Urothelium cell line (cell line): ENCODE measurements around the gene STARD5.

Source experiments
- DNase-seq: peaks from one replicate; pipeline ENCODE4 v3.0.0; 2011; ENCODE audit warnings: low spot score, mixed read lengths
- FAIRE-seq: peaks from 2 replicates; lab custom pipeline; 2011; peaks lifted over from hg19 to GRCh38; lab: Jason Lieb, UNC

STARD5 gene

DNA sequence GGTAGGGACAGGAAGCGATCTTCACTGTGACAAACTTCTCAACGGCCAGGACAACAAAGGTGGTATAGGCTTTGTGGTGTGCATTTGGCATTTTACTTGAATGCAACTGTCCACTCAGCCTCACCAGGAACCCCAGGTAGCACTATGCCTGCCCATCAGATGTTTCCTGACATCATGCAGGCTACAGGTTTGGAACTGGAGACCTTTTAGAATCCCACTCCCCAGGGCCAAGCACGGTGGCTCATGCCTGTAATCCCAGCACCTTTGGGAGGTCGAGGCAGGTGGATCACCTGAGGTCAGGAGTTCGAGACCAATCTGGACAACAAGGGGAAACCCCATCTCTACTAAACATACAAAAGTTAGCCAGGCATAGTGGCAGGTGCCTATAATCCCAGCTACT lies 9.6 kb downstream of the STARD5 start:
- DNase-seq (no peak), FAIRE-seq (no peak)

GRCh38 chr15:81313686-81314085 lies 10.3 kb downstream of the STARD5 start:
- DNase-seq, result no peak
- no peak for FAIRE-seq

- DNase-seq, result peak; percentile 93
- peak; percentile 97 for FAIRE-seq
Measured at GRCh38 chr15:81312790-81313543, 11.0 kb downstream of the STARD5 start.

- DNase-seq, result no peak
Measured at GRCh38 chr15:81311752-81312464, 12.0 kb downstream of the STARD5 start.

GRCh38 chr15:81310480-81310879 lies 13.5 kb downstream of the STARD5 start:
- DNase-seq, result no peak
- no peak for FAIRE-seq

More at GRCh38 chr15:81311752-81312464, 12.0 kb downstream of the STARD5 start:
- FAIRE-seq, result no peak

GRCh38 chr15:81309647-81310450 lies 14.1 kb downstream of the STARD5 start:
- FAIRE-seq, result no peak
- DNase-seq, result no peak

- no peak for FAIRE-seq
Measured at GRCh38 chr15:81308260-81308659, 15.7 kb downstream of the STARD5 start.

GRCh38 chr15:81304226-81304625 lies 19.7 kb downstream of the STARD5 start:
- DNase-seq (no peak), FAIRE-seq (no peak)

More at GRCh38 chr15:81308260-81308659, 15.7 kb downstream of the STARD5 start:
- no peak for DNase-seq

DNA sequence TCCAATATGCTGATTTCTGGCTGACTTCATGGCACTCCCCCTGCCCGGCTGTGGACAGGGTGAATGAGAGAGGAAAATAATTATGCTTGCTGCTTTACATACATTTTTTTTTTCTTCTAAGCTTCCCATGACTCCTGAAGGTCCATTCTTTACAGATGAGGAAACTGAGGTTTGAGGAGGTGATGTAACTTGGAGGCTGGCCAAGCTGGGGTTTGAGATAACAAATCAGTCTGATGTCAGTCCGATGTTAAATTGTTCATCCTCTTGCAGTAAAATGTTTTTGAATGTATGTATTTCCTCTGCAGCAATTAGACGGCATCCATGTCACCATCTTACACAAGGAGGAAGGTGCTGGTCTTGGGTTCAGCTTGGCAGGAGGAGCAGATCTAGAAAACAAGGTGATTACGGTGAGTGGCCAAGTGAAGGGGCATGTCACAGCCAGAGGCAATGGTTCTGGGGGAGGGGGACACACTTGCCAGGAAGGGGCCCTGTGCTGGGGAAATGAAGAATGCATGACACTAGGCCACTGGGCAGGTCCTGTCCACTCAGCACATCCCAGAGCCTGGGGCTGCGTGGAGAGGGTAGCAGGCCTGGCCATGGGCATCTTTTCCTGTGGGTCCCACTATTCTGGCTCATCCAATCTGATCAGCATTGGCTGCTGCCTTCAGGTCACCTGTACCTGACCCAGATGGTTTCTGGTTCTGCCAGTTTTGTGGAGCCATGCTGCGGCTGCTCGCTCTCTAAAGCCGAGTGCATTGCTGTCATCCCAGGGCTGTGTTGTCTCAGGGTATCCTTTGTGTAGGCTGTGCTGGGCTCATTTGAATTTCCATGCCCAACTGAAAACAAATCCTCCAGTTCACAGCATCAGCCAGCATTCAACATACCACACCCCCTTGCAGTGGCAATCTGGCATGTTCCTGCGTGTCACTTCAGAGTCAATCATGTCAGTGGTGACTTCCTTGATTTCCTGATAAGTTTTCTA lies 20.4 kb downstream of the STARD5 start:
- FAIRE-seq, result no peak
- no peak for DNase-seq

DNA sequence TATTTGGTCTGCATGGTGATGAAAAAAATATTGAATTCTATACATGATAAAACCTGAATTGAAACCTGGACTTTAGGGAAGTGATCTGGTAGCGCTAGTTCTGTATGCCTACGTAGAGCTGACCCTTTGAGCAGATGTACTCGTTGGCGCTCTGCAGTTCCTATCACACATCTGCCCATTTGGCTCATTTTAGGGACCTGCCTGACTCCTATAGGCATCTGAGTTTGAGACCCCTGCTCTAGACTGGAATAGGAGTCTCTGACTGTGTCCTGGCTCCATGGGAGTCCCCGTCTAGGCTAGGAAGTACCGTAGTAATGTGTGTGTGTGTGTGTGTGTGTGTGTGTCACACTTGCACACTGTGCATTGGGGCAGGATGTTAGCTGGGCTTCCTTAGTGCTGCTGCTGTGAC lies 21.2 kb downstream of the STARD5 start:
- no peak for FAIRE-seq
- DNase-seq, result no peak

DNA sequence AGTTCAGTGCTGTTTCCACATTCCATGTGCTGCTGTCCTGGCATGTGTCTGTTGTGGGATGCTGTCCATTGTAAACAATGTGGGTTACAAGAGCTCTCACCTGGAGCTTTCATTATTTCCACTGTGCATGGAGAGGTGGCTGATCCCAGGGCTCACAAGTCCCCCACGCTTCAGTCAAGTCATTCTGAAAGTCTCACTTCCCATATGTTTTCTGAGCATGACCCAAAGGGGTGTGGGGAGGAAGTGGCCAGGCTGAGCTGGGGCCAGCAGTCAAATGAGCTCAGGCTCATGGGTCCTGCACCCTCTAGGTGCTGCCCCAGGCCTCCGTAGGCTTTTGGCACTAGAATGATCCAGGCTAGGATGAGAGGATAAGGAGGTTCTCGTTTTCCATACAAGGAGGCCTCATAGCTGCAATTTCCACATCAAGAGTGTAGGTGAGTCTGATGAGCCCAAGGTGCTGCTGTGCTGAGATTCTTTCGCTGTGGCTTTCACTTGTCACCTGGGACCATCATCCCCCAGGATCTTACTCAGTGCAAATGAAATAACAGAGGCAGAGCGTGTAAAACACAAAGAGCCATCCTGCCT lies 22.0 kb downstream of the STARD5 start:
- DNase-seq (no peak), FAIRE-seq (no peak)

GRCh38 chr15:81301385-81301784 lies 22.6 kb downstream of the STARD5 start:
- FAIRE-seq (no peak), DNase-seq (no peak)

- DNase-seq (no peak), FAIRE-seq (no peak)
Measured at GRCh38 chr15:81299630-81300273, 24.2 kb downstream of the STARD5 start.

DNA sequence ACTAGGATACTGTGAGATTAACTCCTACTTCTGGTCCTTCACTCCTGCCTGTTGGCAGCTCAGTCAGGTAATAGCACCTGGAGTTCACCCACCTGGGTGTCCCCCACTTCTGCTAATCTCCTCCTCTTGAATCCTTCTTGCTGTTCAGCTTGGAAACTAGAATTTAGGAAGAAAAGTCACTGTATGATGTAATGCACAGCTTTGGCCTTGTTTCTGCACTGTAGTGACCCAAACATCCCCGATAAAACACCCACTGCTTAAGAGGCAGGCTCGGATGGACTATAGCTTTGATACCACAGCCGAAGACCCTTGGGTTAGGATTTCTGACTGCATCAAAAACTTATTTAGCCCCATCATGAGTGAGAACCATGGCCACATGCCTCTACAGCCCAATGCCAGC lies 24.8 kb downstream of the STARD5 start:
- DNase-seq (no peak), FAIRE-seq (no peak)

- DNase-seq, result no peak
- FAIRE-seq, result no peak
Measured at GRCh38 chr15:81298611-81299010, 25.3 kb downstream of the STARD5 start.

- FAIRE-seq (no peak), DNase-seq (no peak)
Measured at GRCh38 chr15:81297603-81298575, 26.1 kb downstream of the STARD5 start.

- peak; percentile 98 for FAIRE-seq
- DNase-seq, result peak; percentile 83
Measured at GRCh38 chr15:81297147-81297572, 26.8 kb downstream of the STARD5 start.

GRCh38 chr15:81296673-81297072 lies 27.3 kb downstream of the STARD5 start:
- FAIRE-seq (peak; percentile 63), DNase-seq (peak; percentile 27)
